Sigmoid colon (tissue), 7 donors: Measurements from ENCODE around the gene PHF13. TPM values are rescaled to one million over a fixed set of nuclear protein-coding genes. Genes with fewer than 3 reads are reported as not detected.

ENCODE experiments used
- DNase-seq: peaks from one replicate; pipeline ENCODE4 v3.0.0-alpha.2; 2019
- H3K27ac ChIP-seq, 4 donors: fragments of 200-600 bp; sonication (generic); one replicate each; pipeline ENCODE4 v1.5.1; 2016 to 2019; ENCODE audit warnings: mild to moderate bottlenecking in 1 of 4
- H3K27me3 ChIP-seq, 3 donors: fragments of 200-600 bp; sonication (generic); one replicate each; pipeline ENCODE4 v1.5.1; 2019; ENCODE audit warnings: mild to moderate bottlenecking in 1 of 3
- H3K36me3 ChIP-seq, 4 donors: fragments of 200-600 bp; sonication (generic); one replicate each; pipeline ENCODE4 v1.5.1; 2016 to 2019
- H3K4me1 ChIP-seq, 4 donors: fragments of 200-600 bp; sonication (generic); one replicate each; pipeline ENCODE4 v1.5.1; 2017 to 2019
- H3K4me3 ChIP-seq, 4 donors: fragments of 200-600 bp; sonication (generic); one replicate each; pipeline ENCODE4 v1.5.1; 2017 to 2019; ENCODE audit warnings: mild to moderate bottlenecking in 2 of 4, moderate library complexity in 1 of 4
- H3K9me3 ChIP-seq, 4 donors: fragments of 200-600 bp in 3 of 4; sonication (generic) in 3 of 4; one replicate each; pipeline versions ENCODE4 v1.5.1 to v1.6.1; 2013 to 2019
- EP300 ChIP-seq, 4 donors: sonication (generic); formaldehyde crosslinking; IDR thresholded peaks; one replicate each; pipeline ENCODE4 v1.6.1; 2017; ENCODE audit warnings: antibody characterized with exemption in 4 of 4
- POLR2A ChIP-seq, 2 donors: fragments of 450-650 bp; IDR thresholded peaks; one replicate each; pipeline ENCODE4 v1.6.1; 2016; ENCODE audit warnings: antibody characterized with exemption in 2 of 2, mild to moderate bottlenecking in 2 of 2, moderate library complexity in 2 of 2
- POLR2AphosphoS5 ChIP-seq, 4 donors: sonication (generic); formaldehyde crosslinking; IDR thresholded peaks; one replicate each; pipeline ENCODE4 v1.6.1; 2017; ENCODE audit warnings: antibody characterized with exemption in 4 of 4
- WGBS, 2 donors: extraction: QIAGEN DNeasy Blood & Tissue Kit; methylation state at CpG; one replicate each; pipeline ENCODE4 v1.1.7; 2013; 5-methylcytosine and 5-hydroxymethylcytosine counted together
- intact Hi-C: fragments of 100-400 bp; cut with DNase I; formaldehyde crosslinking; loops from one replicate; pipeline ENCODE4 v1.15.1; 2023
- polyA plus RNA-seq, 3 donors: library from polyadenylated mRNA; stranded (reverse); fragments of 200-250 nt; gene quantifications; one replicate each; pipeline ENCODE4 v1.2.3, GENCODE V29; 2013
- total RNA-seq, 4 donors: library from RNA; depleted of rRNA; stranded (reverse); fragments of >200 nt; gene quantifications; one replicate each; pipeline ENCODE4 v1.1.0, GENCODE V29; 2016
- TF ChIP-seq, protein P1 (sequence below), 4 experiments: fragments of 450-650 bp in 3 of 4; fragments of 200-600 bp in 1 of 4; IDR thresholded peaks; one replicate each; pipeline ENCODE4 v1.5.1; 2016 to 2019; ENCODE audit warnings: antibody characterized with exemption in 4 of 4, mild to moderate bottlenecking in 3 of 4, moderate library complexity in 2 of 4
- donor health status: healthy with polysubstance abuse.
- donor health status: Bipolar disorder and iron deficiency.
- donor health status: healthy.

PHF13 gene
- total and polyA plus RNA-seq, 7 donors = 3.9 to 19.4 (median 12.5) TPM

DNA sequence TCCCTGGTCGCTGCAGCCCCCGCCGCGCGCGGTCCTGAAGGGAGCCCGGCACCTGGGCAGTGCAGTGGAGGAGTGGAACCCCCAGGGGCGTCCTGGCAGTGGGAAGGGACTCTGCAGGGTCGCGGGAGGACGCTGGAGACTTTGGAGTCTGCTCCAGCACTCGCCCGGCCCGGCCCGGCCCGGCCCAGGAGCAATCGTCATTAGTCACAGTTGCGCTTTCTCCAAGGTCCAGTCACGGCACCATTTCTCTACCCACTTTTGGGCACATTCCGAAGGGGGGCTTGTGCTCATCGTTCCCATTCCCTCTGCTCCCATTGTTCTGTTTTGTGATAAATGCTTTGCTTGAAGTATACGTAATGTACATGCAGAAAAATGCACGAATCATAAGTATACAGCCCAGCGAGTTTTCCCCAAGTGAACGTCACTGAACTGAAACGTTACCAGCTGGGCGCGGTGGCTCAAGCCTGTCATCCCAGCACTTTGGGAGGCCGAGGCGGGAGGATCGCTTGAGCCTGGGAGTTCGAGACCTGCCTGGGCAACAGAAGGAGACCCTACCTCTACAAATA is 12.1 kb downstream of the PHF13 start:
- Histone ChIP-seq H3K9me3 (no peaks in the 10 kb centered on the region), H3K36me3 (peaks cover 12 to 60% (median 38%) of the 10 kb centered on the region in 4 donors), H3K4me3 (peak overlapping the region; percentile 63 to 78 (median 74)), H3K4me1 (peaks cover 0 to 48% (median 40%) of the 10 kb centered on the region in 4 donors), H3K27me3 (no peaks in the 10 kb centered on the region), H3K27ac (peak overlapping the region; percentile 88 to 94 (median 92))
- WGBS, 2 donors = 2 to 7% methylated on average over 32 of the region's 32 CpGs
- peak; percentile 74 for DNase-seq
- no peak for TF ChIP-seq EP300 (IDR thresholded peaks at IDR 0.05)
- TF ChIP-seq POLR2AphosphoS5 (IDR thresholded peaks at IDR 0.05) = peak in 1 of 4 donors; percentile 17
- intact Hi-C loops = loop anchor here (2.0 to 10.0 kb wide), 3 partner anchors 43 to 231 kb away; partner anchors contain the start of genes ACOT7, NOL9 and TAS1R1

DNA sequence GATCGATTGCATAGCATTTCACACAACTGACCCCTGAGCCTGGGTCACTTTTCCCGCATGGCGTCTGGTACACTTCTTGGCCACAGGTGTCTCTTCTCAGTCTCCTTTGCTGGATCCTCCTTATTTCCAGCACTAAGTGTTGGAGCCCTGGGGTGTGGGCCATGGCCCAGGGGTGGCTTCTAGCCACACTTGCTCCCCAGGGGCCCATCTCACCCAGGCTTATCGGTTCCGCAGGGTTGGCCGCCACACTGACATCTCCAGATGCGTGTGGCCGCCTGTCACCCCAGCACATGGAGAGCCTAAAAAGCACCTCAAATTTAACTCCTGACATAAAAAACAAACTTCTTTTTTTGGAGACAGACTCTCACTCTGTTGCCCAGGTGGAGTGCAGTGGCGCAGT is 13.5 kb downstream of the PHF13 start:
- Histone ChIP-seq H3K27me3 (no peaks in the 10 kb centered on the region), H3K27ac (peak overlapping the region in 1 of 4 donors; percentile 92), H3K4me1 (peaks cover 0 to 48% (median 38%) of the 10 kb centered on the region in 4 donors), H3K9me3 (no peaks in the 10 kb centered on the region), H3K4me3 (no peak overlapping the region), H3K36me3 (peaks cover 5 to 60% (median 34%) of the 10 kb centered on the region in 4 donors)
- 91 to 96% methylated on average over 9 of the region's 9 CpGs for WGBS, 2 donors
- intact Hi-C loops = loop anchor here (2.0 to 10.0 kb wide), 3 partner anchors 45 to 232 kb away; partner anchors contain the start of genes ACOT7, NOL9 and TAS1R1
- no peak for DNase-seq
- TF ChIP-seq POLR2AphosphoS5 (IDR thresholded peaks at IDR 0.05) (no peak), EP300 (IDR thresholded peaks at IDR 0.05) (no peak), POLR2A (IDR thresholded peaks at IDR 0.05) (no peak)
- TF ChIP-seq, protein P1, sequence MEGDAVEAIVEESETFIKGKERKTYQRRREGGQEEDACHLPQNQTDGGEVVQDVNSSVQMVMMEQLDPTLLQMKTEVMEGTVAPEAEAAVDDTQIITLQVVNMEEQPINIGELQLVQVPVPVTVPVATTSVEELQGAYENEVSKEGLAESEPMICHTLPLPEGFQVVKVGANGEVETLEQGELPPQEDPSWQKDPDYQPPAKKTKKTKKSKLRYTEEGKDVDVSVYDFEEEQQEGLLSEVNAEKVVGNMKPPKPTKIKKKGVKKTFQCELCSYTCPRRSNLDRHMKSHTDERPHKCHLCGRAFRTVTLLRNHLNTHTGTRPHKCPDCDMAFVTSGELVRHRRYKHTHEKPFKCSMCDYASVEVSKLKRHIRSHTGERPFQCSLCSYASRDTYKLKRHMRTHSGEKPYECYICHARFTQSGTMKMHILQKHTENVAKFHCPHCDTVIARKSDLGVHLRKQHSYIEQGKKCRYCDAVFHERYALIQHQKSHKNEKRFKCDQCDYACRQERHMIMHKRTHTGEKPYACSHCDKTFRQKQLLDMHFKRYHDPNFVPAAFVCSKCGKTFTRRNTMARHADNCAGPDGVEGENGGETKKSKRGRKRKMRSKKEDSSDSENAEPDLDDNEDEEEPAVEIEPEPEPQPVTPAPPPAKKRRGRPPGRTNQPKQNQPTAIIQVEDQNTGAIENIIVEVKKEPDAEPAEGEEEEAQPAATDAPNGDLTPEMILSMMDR (IDR thresholded peaks at IDR 0.05) = no peak

DNA sequence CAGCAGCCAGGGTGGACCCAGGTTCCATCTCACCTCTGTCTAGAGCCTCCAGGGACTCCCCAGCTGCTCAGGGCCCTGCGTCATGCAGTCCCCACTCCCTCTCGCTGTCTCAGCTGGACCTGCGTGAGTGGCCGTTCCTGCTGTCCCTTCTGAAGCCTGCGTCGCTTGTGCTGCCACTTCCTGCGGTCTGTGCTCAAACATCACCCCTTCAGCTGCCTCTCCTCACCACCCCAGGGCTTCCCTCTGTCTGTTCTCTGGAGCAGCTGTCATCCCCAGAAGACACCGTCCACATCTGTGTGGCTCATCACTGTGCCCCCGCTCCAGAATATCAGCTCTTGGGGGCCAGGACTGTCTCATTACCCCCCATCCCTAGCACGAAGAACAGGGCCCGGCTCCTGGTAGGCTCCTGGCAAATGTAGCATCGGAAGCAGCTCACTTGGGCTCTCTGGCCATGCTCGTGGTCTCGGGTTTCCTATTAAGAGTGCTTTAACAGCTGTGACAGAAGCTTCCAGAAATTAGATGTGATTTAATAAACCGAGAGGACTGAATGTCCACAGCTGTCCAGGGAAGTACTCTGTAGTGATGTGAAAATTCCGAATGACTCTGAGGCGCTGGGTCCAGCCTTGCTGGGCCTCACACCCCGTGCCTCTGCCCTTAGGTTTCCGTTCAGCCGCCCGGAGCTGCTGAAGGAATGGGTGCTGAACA is 14.5 kb downstream of the PHF13 start:
- no peak for TF ChIP-seq POLR2AphosphoS5 (IDR thresholded peaks at IDR 0.05)
- TF ChIP-seq EP300 (IDR thresholded peaks at IDR 0.05) = no peak
- no peak for TF ChIP-seq POLR2A (IDR thresholded peaks at IDR 0.05)
- TF ChIP-seq, protein P1 (IDR thresholded peaks at IDR 0.05) = no peak
- Histone ChIP-seq H3K4me3 (no peak overlapping the region), H3K27me3 (no peaks in the 10 kb centered on the region), H3K27ac (no peak overlapping the region), H3K36me3 (peaks cover 10 to 60% (median 40%) of the 10 kb centered on the region in 4 donors), H3K9me3 (no peaks in the 10 kb centered on the region), H3K4me1 (peaks cover 0 to 44% (median 28%) of the 10 kb centered on the region in 4 donors)
- intact Hi-C loops = loop anchor here (2.0 to 10.0 kb wide), 3 partner anchors 46 to 233 kb away; partner anchors contain the start of genes ACOT7, NOL9 and TAS1R1
- WGBS, 2 donors = 90 to 95% methylated on average over 21 of the region's 21 CpGs
- no peak for DNase-seq

DNA sequence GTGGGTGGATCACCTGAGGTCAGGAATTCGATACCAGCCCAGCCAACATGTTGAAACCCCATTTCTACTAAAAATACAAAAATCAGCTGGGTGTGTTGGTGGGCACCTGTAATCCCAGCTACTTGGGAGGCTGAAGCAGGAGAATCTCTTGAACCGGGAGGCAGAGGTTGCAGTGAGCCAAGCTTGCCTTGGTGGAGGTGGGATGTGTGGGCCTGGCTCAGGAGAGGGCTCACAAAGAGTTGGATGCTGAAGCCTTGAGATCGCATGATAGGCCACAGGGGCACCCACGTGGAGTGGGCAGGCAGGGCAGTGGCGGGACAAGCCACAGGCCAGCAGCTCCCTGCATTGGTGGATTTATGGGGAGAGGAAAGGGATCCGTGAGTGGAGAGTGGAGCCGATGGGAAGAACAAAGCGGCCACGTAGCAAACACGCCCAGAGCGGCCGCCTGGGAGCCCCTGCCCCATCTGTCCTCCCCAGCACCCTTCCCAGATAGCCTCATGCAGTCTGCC is 15.5 kb downstream of the PHF13 start:
- Histone ChIP-seq H3K9me3 (no peaks in the 10 kb centered on the region), H3K4me3 (no peak overlapping the region), H3K27me3 (no peaks in the 10 kb centered on the region), H3K27ac (no peak overlapping the region), H3K4me1 (peaks cover 0 to 37% (median 22%) of the 10 kb centered on the region in 4 donors), H3K36me3 (peaks cover 12 to 63% (median 50%) of the 10 kb centered on the region in 4 donors)
- TF ChIP-seq, protein P1 (IDR thresholded peaks at IDR 0.05) = no peak
- TF ChIP-seq EP300 (IDR thresholded peaks at IDR 0.05) = no peak
- TF ChIP-seq POLR2AphosphoS5 (IDR thresholded peaks at IDR 0.05) = no peak
- TF ChIP-seq POLR2A (IDR thresholded peaks at IDR 0.05) = no peak
- intact Hi-C loops = loop anchor here (5.0 to 10.0 kb wide), 2 partner anchors 47 to 234 kb away; partner anchors contain the start of gene ACOT7
- 91 to 97% methylated on average over 12 of the region's 12 CpGs for WGBS, 2 donors
- no peak for DNase-seq

DNA sequence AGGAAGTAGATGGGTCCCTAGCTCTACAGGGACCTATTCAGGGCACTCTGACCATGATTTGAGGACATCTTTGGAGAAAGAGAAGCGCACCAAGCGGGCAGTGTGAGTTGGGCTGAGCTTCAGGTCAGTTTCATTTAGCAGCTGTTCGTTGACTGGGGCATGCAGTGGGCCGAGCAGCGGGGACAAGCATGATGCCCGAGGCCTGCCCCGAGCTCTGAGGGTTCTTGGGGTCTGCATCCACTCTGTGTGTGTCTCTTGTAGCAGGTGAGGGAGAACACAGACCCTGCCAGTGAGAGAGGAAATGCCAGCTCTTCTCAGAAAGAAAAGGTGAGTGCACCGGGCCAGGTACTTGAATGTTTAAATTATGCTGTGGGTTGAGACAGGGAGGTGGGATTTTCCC is 16.5 kb downstream of the PHF13 start:
- TF ChIP-seq, protein P1 (IDR thresholded peaks at IDR 0.05) = no peak
- TF ChIP-seq EP300 (IDR thresholded peaks at IDR 0.05) = no peak
- no peak for TF ChIP-seq POLR2AphosphoS5 (IDR thresholded peaks at IDR 0.05)
- no peak for TF ChIP-seq POLR2A (IDR thresholded peaks at IDR 0.05)
- Histone ChIP-seq H3K4me1 (peaks cover 0 to 28% (median 14%) of the 10 kb centered on the region in 4 donors), H3K9me3 (no peaks in the 10 kb centered on the region), H3K36me3 (peaks cover 12 to 71% (median 56%) of the 10 kb centered on the region in 4 donors), H3K4me3 (no peak overlapping the region), H3K27me3 (no peaks in the 10 kb centered on the region), H3K27ac (no peak overlapping the region)
- WGBS, 2 donors = 94% methylated on average over 8 of the region's 8 CpGs
- intact Hi-C loops = no loop called here
- no peak for DNase-seq
